DND-41 (cell line): ENCODE data around the gene KAZN.

ENCODE experiments used
- ATAC-seq: fragments of 200-7000 bp; cut with Tn5 transposase; 3 replicates; pipeline ENCODE4 v1.9.1; 2021; ENCODE audit warnings: low read depth; ENCODE audit not compliant: insufficient read depth
- DNase-seq: peaks from one replicate; pipeline ENCODE4 v3.0.0-alpha.2; 2020
- H2AFZ ChIP-seq: 2 replicates; pipeline ENCODE4 v1.6.0; 2012; ENCODE audit warnings: low read depth, low read length
- H3K27ac ChIP-seq: 2 replicates; pipeline ENCODE4 v1.5.1; 2012; ENCODE audit warnings: low read length, inconsistent platforms
- H3K27me3 ChIP-seq: fragments of 200-600 bp; sonication (generic); 2 replicates; pipeline ENCODE4 v1.6.0; 2012; ENCODE audit warnings: low read length, mild to moderate bottlenecking, inconsistent platforms; ENCODE audit not compliant: insufficient read depth, poor library complexity
- H3K36me3 ChIP-seq: 2 replicates; pipeline ENCODE4 v1.5.1; 2012; ENCODE audit warnings: low read length, inconsistent platforms; ENCODE audit not compliant: insufficient read depth
- H3K4me1 ChIP-seq: 2 replicates; pipeline ENCODE4 v1.5.1; 2012; ENCODE audit warnings: mild to moderate bottlenecking, low read length; ENCODE audit not compliant: insufficient read depth
- H3K4me2 ChIP-seq: 2 replicates; pipeline ENCODE4 v1.6.0; 2012; ENCODE audit warnings: mild to moderate bottlenecking, moderate library complexity, low read length, inconsistent platforms; ENCODE audit not compliant: insufficient read depth
- H3K4me3 ChIP-seq, 2 experiments: fragments of 200-600 bp in 1 of 2; shearing (Covaris generic) in 1 of 2; 2 replicates each; pipeline ENCODE4 v1.5.1; 2012 to 2016; ENCODE audit warnings: inconsistent platforms in 2 of 2, low read length in 2 of 2, mild to moderate bottlenecking in 2 of 2, low read depth in 1 of 2, moderate library complexity in 1 of 2
- H3K79me2 ChIP-seq: 2 replicates; pipeline ENCODE4 v1.6.0; 2012; ENCODE audit warnings: low read length, inconsistent platforms; ENCODE audit not compliant: insufficient read depth
- H3K9ac ChIP-seq: 2 replicates; pipeline ENCODE4 v1.6.0; 2012; ENCODE audit warnings: low read depth, mild to moderate bottlenecking, inconsistent platforms, low read length, moderate library complexity
- H3K9me3 ChIP-seq: 2 replicates; pipeline ENCODE4 v1.5.1; 2012; ENCODE audit warnings: low read length, moderate library complexity, mild to moderate bottlenecking, inconsistent platforms; ENCODE audit not compliant: insufficient read depth, severe bottlenecking
- H4K20me1 ChIP-seq: 2 replicates; pipeline ENCODE4 v1.6.0; 2012; ENCODE audit warnings: low read length; ENCODE audit not compliant: insufficient read depth
- EZH2 ChIP-seq: IDR thresholded peaks from 3 replicates; pipeline ENCODE4 v1.6.1; 2012; ENCODE audit warnings: borderline replicate concordance, low read depth, mild to moderate bottlenecking, moderate library complexity, low read length, inconsistent platforms; ENCODE audit not compliant: severe bottlenecking
- TF ChIP-seq, protein P1 (sequence below): IDR thresholded peaks from 2 replicates; pipeline ENCODE4 v1.5.1; 2012; ENCODE audit warnings: borderline replicate concordance, low read length, moderate library complexity, mild to moderate bottlenecking; ENCODE audit not compliant: poor library complexity, severe bottlenecking; ENCODE audit errors: extremely low read depth

KAZN gene

GRCh38 chr1:14603645-14604044 lies 5.2 kb downstream of the KAZN start:
- H3K4me1 ChIP-seq = peaks cover 24% of the 10 kb centered on the region
- H3K79me2 ChIP-seq = no peaks in the 10 kb centered on the region
- no peaks in the 10 kb centered on the region for H3K36me3 ChIP-seq
- ATAC-seq = no peak
- H3K9me3 ChIP-seq = no peaks in the 10 kb centered on the region
- TF ChIP-seq, protein P1, sequence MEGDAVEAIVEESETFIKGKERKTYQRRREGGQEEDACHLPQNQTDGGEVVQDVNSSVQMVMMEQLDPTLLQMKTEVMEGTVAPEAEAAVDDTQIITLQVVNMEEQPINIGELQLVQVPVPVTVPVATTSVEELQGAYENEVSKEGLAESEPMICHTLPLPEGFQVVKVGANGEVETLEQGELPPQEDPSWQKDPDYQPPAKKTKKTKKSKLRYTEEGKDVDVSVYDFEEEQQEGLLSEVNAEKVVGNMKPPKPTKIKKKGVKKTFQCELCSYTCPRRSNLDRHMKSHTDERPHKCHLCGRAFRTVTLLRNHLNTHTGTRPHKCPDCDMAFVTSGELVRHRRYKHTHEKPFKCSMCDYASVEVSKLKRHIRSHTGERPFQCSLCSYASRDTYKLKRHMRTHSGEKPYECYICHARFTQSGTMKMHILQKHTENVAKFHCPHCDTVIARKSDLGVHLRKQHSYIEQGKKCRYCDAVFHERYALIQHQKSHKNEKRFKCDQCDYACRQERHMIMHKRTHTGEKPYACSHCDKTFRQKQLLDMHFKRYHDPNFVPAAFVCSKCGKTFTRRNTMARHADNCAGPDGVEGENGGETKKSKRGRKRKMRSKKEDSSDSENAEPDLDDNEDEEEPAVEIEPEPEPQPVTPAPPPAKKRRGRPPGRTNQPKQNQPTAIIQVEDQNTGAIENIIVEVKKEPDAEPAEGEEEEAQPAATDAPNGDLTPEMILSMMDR = no peak
- TF ChIP-seq EZH2 = no peak
- H3K27me3 ChIP-seq = peaks cover 12% of the 10 kb centered on the region
- H3K27ac ChIP-seq = no peak overlapping the region
- H3K9ac ChIP-seq = no peak overlapping the region
- no peak for DNase-seq
- no peak overlapping the region for H3K4me2 ChIP-seq
- H3K4me3 ChIP-seq = no peak overlapping the region
- H2AFZ ChIP-seq = no peak overlapping the region
- H4K20me1 ChIP-seq = 0 out of 2 replicates have a peak, but pooled peaks cover 4% of the 10 kb centered on the region

DNA sequence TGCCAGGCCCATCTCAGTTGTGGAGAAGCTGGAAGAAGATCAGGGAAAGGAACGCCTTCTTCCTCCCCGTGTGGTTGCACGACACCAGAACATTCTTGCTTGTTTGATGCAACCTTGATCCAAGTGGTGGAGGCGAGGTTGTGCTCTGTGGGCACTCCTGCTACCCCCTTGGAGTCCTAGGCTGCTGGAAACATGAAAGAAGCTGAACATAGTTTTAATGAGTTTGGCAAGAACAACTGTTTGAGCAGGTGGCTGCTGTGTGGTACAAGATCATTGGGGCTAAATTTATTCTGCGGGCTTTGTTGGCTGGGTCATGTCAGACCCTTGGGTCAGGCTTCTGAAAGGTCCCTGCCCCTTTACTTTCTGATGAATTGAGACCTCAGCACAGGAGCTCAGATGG lies 5.9 kb downstream of the KAZN start:
- Histone ChIP-seq H3K79me2 (no peaks in the 10 kb centered on the region), H3K4me2 (no peak overlapping the region), H3K4me3 (no peak overlapping the region), H4K20me1 (0 out of 2 replicates have a peak, but pooled peaks cover 4% of the 10 kb centered on the region), H3K27me3 (peaks cover 4% of the 10 kb centered on the region), H3K9ac (no peak overlapping the region), H3K4me1 (peaks cover 17% of the 10 kb centered on the region), H3K36me3 (no peaks in the 10 kb centered on the region), H3K9me3 (no peaks in the 10 kb centered on the region), H3K27ac (no peak overlapping the region), H2AFZ (no peak overlapping the region)
- no peak for DNase-seq
- TF ChIP-seq EZH2 = no peak
- TF ChIP-seq, protein P1 = no peak
- no peak for ATAC-seq

GRCh38 chr1:14605945-14606344 lies 7.5 kb downstream of the KAZN start:
- H3K27me3 ChIP-seq = no peaks in the 10 kb centered on the region
- no peaks in the 10 kb centered on the region for H3K79me2 ChIP-seq
- no peak overlapping the region for H2AFZ ChIP-seq
- no peak overlapping the region for H3K4me2 ChIP-seq
- no peaks in the 10 kb centered on the region for H3K9me3 ChIP-seq
- peaks cover 1% of the 10 kb centered on the region for H3K4me1 ChIP-seq
- no peak overlapping the region for H3K9ac ChIP-seq
- H3K4me3 ChIP-seq = no peak overlapping the region
- ATAC-seq = no peak
- TF ChIP-seq, protein P1 = no peak
- TF ChIP-seq EZH2 = no peak
- H4K20me1 ChIP-seq = no peaks in the 10 kb centered on the region
- H3K36me3 ChIP-seq = no peaks in the 10 kb centered on the region
- no peak overlapping the region for H3K27ac ChIP-seq
- DNase-seq = no peak

- Histone ChIP-seq H4K20me1 (no peaks in the 10 kb centered on the region), H2AFZ (no peak overlapping the region), H3K4me3 (no peak overlapping the region), H3K9ac (no peak overlapping the region), H3K9me3 (no peaks in the 10 kb centered on the region), H3K36me3 (no peaks in the 10 kb centered on the region), H3K79me2 (no peaks in the 10 kb centered on the region), H3K27ac (no peak overlapping the region), H3K27me3 (no peaks in the 10 kb centered on the region), H3K4me1 (no peaks in the 10 kb centered on the region), H3K4me2 (no peak overlapping the region)
- DNase-seq = no peak
- ATAC-seq = no peak
- TF ChIP-seq, protein P1 = peak; percentile 43
- TF ChIP-seq EZH2 = no peak
Measured at GRCh38 chr1:14606632-14607031, 8.1 kb downstream of the KAZN start.
